ELR (cell line): ENCODE data around the gene HTR3C.
"Not testable (repeated sequence)": the region's sequence is repeated elsewhere in the genome, so short reads cannot be mapped to it uniquely, and the experiment has no call there.

Source experiments
- DNase-seq: peaks from one replicate; pipeline ENCODE4 v3.0.0-alpha.2; 2015; ENCODE audit warnings: low read depth

The HTR3C gene

GRCh38 chr3:184052767-184053166, at the start of gene HTR3C:
Gene HTR3C (plus strand): TSS chr3:184053047. CDS start chr3:184053081, 34 bp downstream.
- DNase-seq: no peak

- peak; percentile 59 for DNase-seq
Observed at GRCh38 chr3:184003187-184003967, 49.5 kb upstream of the HTR3C start.

DNA sequence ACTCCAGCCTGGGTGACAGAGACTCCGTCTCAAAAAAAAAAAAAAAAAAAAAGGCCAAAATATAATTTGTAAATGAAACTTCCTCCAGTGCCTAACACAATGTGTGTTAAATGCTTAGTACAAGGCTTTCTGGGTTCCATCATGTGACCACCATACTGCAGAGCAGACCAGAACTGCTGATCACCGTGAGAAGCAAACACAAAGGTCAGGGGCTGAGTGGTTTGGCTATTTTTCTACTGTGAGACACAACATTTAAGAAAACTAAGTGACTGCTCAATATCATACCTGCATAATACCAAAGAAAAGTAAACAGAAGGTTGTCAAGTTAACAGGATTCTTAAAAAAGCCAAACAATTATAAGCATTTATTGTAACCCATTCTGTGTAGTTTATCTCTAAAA, 48.4 kb upstream of the HTR3C start:
- no peak for DNase-seq

GRCh38 chr3:184005941-184006507, 46.8 kb upstream of the HTR3C start:
- no peak for DNase-seq

DNA sequence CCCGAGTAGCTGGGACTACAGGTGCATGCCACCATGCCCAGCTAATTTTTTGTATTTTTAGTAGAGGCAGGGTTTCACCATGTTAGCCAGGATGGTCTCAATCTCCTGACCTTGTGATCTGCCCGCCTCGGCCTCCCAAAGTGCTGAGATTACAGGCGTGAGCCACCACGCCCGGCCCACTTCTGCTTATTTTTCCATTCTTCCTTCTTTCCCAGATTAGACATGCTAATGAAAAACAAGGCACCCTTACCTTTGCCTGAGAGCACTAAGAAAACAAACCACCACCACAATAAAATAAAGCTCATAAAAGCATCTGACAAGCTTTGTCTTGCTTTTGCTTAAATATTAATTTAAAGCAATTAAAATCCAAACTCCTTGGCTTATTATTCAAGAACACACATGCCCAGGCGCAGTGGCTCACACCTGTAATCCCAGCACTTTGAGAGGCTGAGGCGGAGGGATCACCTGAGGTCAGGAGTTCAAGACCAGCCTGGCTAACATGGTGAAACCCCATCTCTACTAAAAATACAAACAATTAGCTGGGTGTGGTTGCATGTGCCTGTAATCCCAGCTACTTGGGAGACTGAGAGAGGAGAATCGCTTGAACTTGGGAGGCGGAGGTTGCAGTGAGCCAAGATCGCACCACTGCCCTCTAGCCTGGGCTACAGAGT, 45.6 kb upstream of the HTR3C start:
- not testable (repeated sequence) for DNase-seq

- DNase-seq: no peak
Observed at GRCh38 chr3:184008161-184008560, 44.7 kb upstream of the HTR3C start.

DNA sequence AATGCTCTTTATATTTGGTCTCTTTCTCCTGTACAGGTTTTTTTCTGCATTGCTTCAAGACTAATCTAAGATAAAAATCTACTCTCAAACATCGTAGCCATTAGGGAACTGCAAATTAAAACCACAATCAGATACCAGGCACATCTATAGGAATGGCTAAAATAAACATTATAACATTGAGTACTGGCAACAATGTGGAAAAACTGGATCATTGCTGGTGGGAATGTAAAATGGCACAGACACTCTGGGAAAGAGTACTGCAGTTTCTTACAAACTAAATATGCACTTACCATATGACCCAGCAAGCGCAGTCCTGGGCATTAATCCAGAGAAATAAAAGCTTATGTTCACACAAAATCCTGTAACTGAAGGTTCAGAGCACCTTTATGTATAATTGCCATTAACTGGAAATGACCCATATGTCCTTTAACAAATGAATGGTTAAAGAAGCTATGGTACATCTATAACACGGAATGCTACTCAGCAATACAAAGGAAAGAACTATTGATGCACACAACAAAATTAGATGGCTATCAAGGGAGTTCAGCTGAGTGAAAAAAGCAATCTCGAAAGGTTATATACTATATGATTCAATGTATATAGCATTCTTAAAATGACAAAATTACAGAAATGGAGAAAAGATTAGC, 41.5 kb upstream of the HTR3C start:
- no peak for DNase-seq

DNA sequence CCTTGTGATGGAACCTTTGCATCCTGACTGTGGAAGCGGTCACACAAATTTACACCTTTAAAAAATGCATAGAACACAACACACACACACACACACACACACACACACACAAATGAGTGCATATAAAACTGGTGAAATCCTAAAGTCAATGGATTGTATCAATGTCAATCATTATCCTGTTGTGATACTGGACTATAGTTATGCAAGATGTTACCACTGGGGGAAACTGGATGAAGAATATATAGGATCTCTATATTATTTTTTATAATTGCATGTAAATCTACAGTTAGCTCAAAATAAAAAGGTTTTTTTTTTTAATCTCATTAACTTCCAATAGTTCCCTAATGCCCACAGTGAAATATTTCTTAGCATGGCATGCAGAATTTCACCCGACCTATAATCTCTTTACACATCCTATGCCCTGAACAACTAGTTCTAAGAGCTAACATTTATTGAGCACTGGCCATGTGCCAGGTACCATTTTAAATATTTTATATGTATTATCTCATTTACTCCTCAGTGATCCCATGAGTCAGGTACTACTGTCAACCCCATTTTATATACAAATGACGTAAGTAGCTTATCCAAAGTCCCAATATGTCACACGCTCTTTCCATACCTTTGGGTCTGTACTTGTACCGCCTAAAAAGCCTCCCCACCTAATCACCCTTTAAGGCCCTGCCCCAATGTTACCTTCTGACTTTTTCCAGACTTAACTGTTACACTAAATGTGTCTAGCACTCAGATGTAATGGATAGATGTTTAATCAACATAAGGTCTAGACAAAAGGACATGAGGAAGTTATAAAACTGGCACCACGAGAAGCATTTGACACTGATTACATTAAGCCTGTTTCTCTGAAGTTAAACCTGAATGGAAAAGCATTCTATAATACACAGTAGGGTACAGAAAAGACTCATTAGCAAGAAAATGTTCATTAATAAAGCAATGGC, 40.6 kb upstream of the HTR3C start:
- DNase-seq: no peak

GRCh38 chr3:184015381-184016019, 37.3 kb upstream of the HTR3C start:
- no peak for DNase-seq

DNA sequence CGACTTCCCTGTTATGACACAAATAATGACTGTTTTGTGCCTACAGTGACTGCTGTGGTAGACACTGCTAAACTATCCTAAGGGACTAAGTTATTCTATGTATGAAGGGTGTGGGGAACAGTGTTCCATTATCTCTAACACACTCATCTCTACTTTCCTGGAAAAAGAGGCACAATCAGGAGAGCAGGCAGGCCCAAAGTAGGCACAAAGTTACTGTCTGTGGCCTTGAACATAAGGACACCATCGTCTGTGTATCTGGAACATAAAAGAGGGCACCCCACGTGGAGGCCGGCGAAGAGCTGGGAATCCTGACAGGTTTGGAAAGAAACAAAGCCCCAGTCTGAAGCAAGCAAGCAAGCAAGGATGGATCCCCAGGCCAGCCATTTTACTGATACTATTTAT, 36.7 kb upstream of the HTR3C start:
- DNase-seq: no peak

GRCh38 chr3:184016811-184017671, 35.8 kb upstream of the HTR3C start:
- peak; percentile 67 for DNase-seq

- peak; percentile 94 for DNase-seq
Observed at GRCh38 chr3:184017672-184018423, 35.0 kb upstream of the HTR3C start, which contains the start of gene ABCC5. Gene ABCC5 (minus strand): TSS chr3:184017884. CDS start chr3:184014392, 3,492 bp downstream.

- DNase-seq: no peak
Observed at GRCh38 chr3:184018424-184018973, 34.3 kb upstream of the HTR3C start.

- DNase-seq: no peak
Observed at GRCh38 chr3:184022323-184022722, 30.5 kb upstream of the HTR3C start.

DNA sequence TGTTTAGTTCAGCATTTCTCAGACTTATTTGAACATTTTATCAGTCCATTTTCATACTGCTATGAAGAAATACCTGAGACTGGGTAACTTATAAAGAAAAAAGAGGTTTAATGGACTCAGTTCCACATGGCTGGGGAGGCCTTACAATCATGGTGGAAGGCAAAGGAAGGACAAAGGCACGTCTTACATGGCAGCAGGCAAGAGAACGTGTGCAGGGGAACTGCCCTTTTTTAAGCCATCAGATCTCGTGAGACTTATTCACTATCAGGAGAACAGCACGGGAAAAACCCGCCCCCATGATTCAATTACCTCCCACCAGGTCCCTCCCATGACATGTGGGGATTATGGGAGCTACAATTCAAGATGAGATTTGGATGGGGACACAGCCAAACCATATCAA, 27.6 kb upstream of the HTR3C start:
- not testable (repeated sequence) for DNase-seq

- DNase-seq: not testable (repeated sequence)
Observed at GRCh38 chr3:184028275-184028890, 24.5 kb upstream of the HTR3C start.

DNA sequence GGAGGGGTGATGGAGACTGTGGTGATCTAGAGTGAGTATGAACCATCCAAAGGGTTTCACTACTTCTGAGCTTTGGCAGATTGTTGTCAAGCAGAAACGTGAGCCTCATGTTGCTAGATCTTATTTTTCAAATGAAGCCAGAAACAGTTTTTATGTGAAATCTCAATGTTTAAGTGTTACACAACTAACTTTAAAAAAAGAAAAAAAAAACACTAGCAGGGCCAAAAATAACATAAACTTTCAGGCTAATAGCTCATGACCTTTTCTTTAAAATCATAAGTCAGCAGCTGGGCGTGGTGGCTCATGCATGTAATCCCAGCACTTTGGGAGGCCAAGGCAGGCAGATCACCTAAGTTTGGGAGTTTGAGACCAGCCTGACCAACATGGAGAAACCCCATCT, 23.4 kb upstream of the HTR3C start:
- no peak for DNase-seq

DNA sequence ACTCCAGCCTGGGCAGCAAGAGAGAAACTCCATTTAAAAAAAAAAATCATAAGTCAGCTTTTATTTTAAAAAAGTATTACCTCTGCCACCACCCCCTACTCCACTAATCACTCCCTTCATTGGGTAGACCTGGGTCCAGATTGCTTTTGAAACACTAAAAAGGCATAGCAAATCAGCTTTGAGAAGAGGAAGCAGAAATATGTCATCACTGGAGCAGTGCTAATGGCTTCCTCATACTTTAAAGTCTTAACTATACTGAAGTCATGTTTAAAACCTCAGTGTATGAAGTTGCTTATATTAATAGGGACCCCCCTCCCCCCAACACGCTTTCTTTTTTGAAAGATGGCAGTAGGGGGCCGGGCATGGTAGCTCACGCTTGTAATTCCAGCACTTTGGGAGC, 22.3 kb upstream of the HTR3C start:
- DNase-seq: no peak
